HEK293 (cell line): Measurements from ENCODE around the gene ANTXR1.

ENCODE experiments used
- CTCF ChIP-seq: fragments of 450-650 bp; formaldehyde crosslinking; IDR thresholded peaks from 2 replicates; pipeline ENCODE4 v1.5.1; 2016; ENCODE audit warnings: missing biosample characterization, missing genetic modification characterization
- REST ChIP-seq: fragments of 450-650 bp; formaldehyde crosslinking; IDR thresholded peaks from 2 replicates; pipeline ENCODE4 v1.5.1; 2016; ENCODE audit warnings: missing biosample characterization, missing genetic modification characterization
- ZBTB7A ChIP-seq: fragments of 450-650 bp; formaldehyde crosslinking; IDR thresholded peaks from 2 replicates; pipeline ENCODE4 v1.5.1; 2016; ENCODE audit warnings: low read depth, missing biosample characterization, missing genetic modification characterization
- ZBTB8A ChIP-seq: fragments of 450-650 bp; formaldehyde crosslinking; IDR thresholded peaks from 2 replicates; pipeline ENCODE4 v1.5.1; 2016; ENCODE audit warnings: missing biosample characterization, missing genetic modification characterization
- ZNF248 ChIP-seq: fragments of 450-650 bp; formaldehyde crosslinking; IDR thresholded peaks from 2 replicates; pipeline ENCODE4 v1.5.1; 2017; ENCODE audit warnings: missing biosample characterization, missing genetic modification characterization
- ZNF274 ChIP-seq, 2 experiments: fragments of 200-500 bp in 1 of 2; fragments of 450-650 bp in 1 of 2; sonication (Bioruptor generic) in 1 of 2; formaldehyde crosslinking in 1 of 2; IDR thresholded peaks; 2 replicates each; pipeline versions ENCODE4 v1.5.1 to v1.6.1; 2014 to 2016; ENCODE audit warnings: borderline replicate concordance in 1 of 2, inconsistent platforms in 1 of 2, low read length in 1 of 2, missing biosample characterization in 1 of 2, missing genetic modification characterization in 1 of 2
- ZNF449 ChIP-seq: fragments of 450-650 bp; formaldehyde crosslinking; IDR thresholded peaks from 2 replicates; pipeline ENCODE4 v1.5.1; 2017; ENCODE audit warnings: missing biosample characterization, mild to moderate bottlenecking, missing genetic modification characterization, moderate library complexity
- ZNF518A ChIP-seq: fragments of 450-650 bp; formaldehyde crosslinking; conservative IDR thresholded peaks from 2 replicates; pipeline ENCODE4 v1.5.1; 2016; ENCODE audit warnings: low read depth, missing biosample characterization, missing genetic modification characterization
- ZNF549 ChIP-seq: fragments of 450-650 bp; IDR thresholded peaks from 2 replicates; pipeline ENCODE4 v1.5.1; 2018; ENCODE audit warnings: missing biosample characterization, missing genetic modification characterization, mild to moderate bottlenecking, inconsistent platforms, moderate library complexity
- ZNF623 ChIP-seq: fragments of 450-650 bp; formaldehyde crosslinking; IDR thresholded peaks from 2 replicates; pipeline ENCODE4 v1.5.1; 2016; ENCODE audit warnings: missing biosample characterization, missing genetic modification characterization
- ZNF629 ChIP-seq: fragments of 450-650 bp; formaldehyde crosslinking; IDR thresholded peaks from 2 replicates; pipeline ENCODE4 v1.5.1; 2017; ENCODE audit warnings: missing biosample characterization, missing genetic modification characterization
- ZNF670 ChIP-seq: fragments of 450-650 bp; formaldehyde crosslinking; IDR thresholded peaks from 2 replicates; pipeline ENCODE4 v1.5.1; 2016; ENCODE audit warnings: missing biosample characterization, missing genetic modification characterization, low read depth

GRCh38 chr2:69138247-69138772 lies 125.3 kb downstream of the ANTXR1 start:
- no peak for TF ChIP-seq ZNF518A (tag by site-specific recombination)
- TF ChIP-seq ZNF248 (tag by site-specific recombination) = no peak
- no peak for TF ChIP-seq ZNF274 (IDR thresholded peaks at IDR 0.05; ENCODE audit: low read length)
- TF ChIP-seq ZNF274 (tag by site-specific recombination; IDR thresholded peaks at IDR 0.05; ENCODE audit: borderline replicate concordance) = no peak
- no peak for TF ChIP-seq ZNF629 (tag by site-specific recombination)
- TF ChIP-seq ZNF449 (tag by site-specific recombination) = no peak
- TF ChIP-seq ZBTB7A (tag by site-specific recombination) = no peak
- no peak for TF ChIP-seq ZNF549 (tag by site-specific recombination)
- TF ChIP-seq REST (tag by site-specific recombination) = no peak
- TF ChIP-seq ZNF623 (tag by site-specific recombination) = no peak
- no peak for TF ChIP-seq ZNF670 (tag by site-specific recombination)
- no peak for TF ChIP-seq CTCF
- no peak for TF ChIP-seq ZBTB8A (tag by site-specific recombination)
